Astrocyte (in vitro differentiated cells and primary cell): ENCODE measurements around the gene ARID3C. TPM values are rescaled to one million over a fixed set of nuclear protein-coding genes. Genes with fewer than 3 reads are reported as not detected.

Experiments used
- DNase-seq: peaks from one replicate; pipeline ENCODE4 v3.0.0-alpha.2; 2010; ENCODE audit warnings: low read depth
- FAIRE-seq: peaks from 2 replicates; lab custom pipeline; 2011; peaks lifted over from hg19 to GRCh38; lab: Jason Lieb, UNC
- H2AFZ ChIP-seq: 2 replicates; pipeline ENCODE4 v1.6.0; 2012; ENCODE audit warnings: low read depth, low read length, inconsistent platforms
- H3K27ac ChIP-seq: 2 replicates; pipeline ENCODE4 v1.5.1; 2011; ENCODE audit warnings: low read depth, low read length, inconsistent platforms
- H3K27me3 ChIP-seq: 2 replicates; pipeline ENCODE4 v1.6.0; 2011; ENCODE audit warnings: low read length, inconsistent platforms; ENCODE audit not compliant: insufficient read depth
- H3K36me3 ChIP-seq: 2 replicates; pipeline ENCODE4 v1.5.1; 2011; ENCODE audit warnings: low read length, inconsistent platforms; ENCODE audit not compliant: insufficient read depth
- H3K4me1 ChIP-seq: 2 replicates; pipeline ENCODE4 v1.5.1; 2011; ENCODE audit warnings: low read length, inconsistent platforms; ENCODE audit not compliant: insufficient read depth
- H3K4me2 ChIP-seq: 2 replicates; pipeline ENCODE4 v1.6.0; 2012; ENCODE audit warnings: low read length, inconsistent platforms
- H3K4me3 ChIP-seq: 2 replicates; pipeline ENCODE4 v1.5.1; 2011; ENCODE audit warnings: low read depth, mild to moderate bottlenecking, low read length, inconsistent platforms; ENCODE audit not compliant: insufficient read depth
- H3K79me2 ChIP-seq: 2 replicates; pipeline ENCODE4 v1.6.0; 2012; ENCODE audit warnings: mild to moderate bottlenecking, low read length, inconsistent platforms; ENCODE audit not compliant: insufficient read depth
- H3K9ac ChIP-seq: 2 replicates; pipeline ENCODE4 v1.6.0; 2012; ENCODE audit warnings: mild to moderate bottlenecking, low read length, inconsistent platforms
- H3K9me3 ChIP-seq: 2 replicates; pipeline ENCODE4 v1.5.1; 2012; ENCODE audit warnings: low read depth, mild to moderate bottlenecking, low read length, inconsistent platforms; ENCODE audit not compliant: insufficient read depth
- H4K20me1 ChIP-seq: 2 replicates; pipeline ENCODE4 v1.6.0; 2012; ENCODE audit warnings: low read length, inconsistent platforms; ENCODE audit not compliant: insufficient read depth
- H3K27ac Mint-ChIP-seq: one replicate; pipeline ENCODE4 v1.8.0; 2021; ENCODE audit warnings: mild to moderate bottlenecking, mixed read lengths; ENCODE audit not compliant: unreplicated experiment
- H3K27me3 Mint-ChIP-seq: one replicate; pipeline ENCODE4 v1.8.0; 2021; ENCODE audit warnings: low read depth, mixed read lengths; ENCODE audit not compliant: unreplicated experiment
- H3K36me3 Mint-ChIP-seq: one replicate; pipeline ENCODE4 v1.8.0; 2021; ENCODE audit warnings: low read depth, mixed read lengths; ENCODE audit not compliant: unreplicated experiment
- H3K4me1 Mint-ChIP-seq: one replicate; pipeline ENCODE4 v1.8.0; 2021; ENCODE audit warnings: low read depth, mixed read lengths; ENCODE audit not compliant: unreplicated experiment
- H3K4me3 Mint-ChIP-seq: one replicate; pipeline ENCODE4 v1.8.0; 2021; ENCODE audit warnings: mild to moderate bottlenecking, moderate library complexity, mixed read lengths; ENCODE audit not compliant: unreplicated experiment
- H3K9me3 Mint-ChIP-seq: one replicate; pipeline ENCODE4 v1.8.0; 2021; ENCODE audit warnings: mild to moderate bottlenecking, mixed read lengths; ENCODE audit not compliant: unreplicated experiment
- EZH2 ChIP-seq: IDR thresholded peaks from 2 replicates; pipeline ENCODE4 v1.6.1; 2012; ENCODE audit warnings: mild to moderate bottlenecking, low read length, inconsistent platforms; ENCODE audit not compliant: insufficient read depth
- total RNA-seq: library from RNA; stranded (reverse); gene quantifications from 2 replicates; pipeline ENCODE4 v1.2.1, GENCODE V29; 2021
- TF ChIP-seq, protein P1 (sequence below): IDR thresholded peaks from 2 replicates; pipeline ENCODE4 v1.5.1; 2011; ENCODE audit warnings: low read depth, mild to moderate bottlenecking, inconsistent platforms, low read length, moderate library complexity; ENCODE audit not compliant: insufficient read depth

The ARID3C gene
- total RNA-seq, 1 donor from 2014 or later, result 0.16 TPM

DNA sequence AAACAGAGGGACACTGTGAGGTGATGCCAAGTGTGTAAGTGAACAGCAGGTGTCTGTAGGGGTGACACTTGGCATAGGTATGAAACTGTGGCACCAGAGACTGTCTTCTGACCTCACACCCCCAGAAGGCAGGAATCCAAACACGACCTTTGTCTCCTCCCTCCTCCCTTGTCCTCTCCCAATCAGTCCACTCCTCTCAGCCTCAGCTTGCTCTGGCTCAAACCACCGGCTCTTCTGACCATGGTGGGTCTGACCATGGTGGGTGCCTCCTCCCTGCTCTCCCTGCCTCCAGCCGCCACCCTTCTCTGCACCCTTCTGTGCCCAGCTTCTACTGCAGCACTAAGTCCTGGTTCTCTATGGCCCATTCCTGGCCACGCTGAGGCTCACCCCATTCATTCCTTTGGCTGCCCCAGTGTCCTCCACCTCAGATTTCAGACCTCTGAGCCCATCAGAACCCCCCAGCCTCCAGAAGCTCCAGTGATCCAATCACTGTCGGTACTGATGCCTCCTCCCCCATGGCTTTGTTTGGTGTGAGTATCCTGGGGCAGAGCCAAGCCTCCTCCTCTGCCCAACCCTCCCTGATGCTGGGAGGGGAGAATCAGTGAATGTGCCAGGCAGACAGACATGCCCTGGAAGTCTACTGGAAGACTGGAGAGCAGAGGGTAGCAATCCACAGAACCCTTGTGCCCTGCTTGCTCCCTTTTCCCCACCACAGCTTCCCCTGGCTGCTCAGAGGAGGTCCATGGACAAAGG lies 1.7 kb upstream of the ARID3C start:
- H3K4me3 ChIP-seq, result no peak overlapping the region
- peaks cover 3% of the 10 kb centered on the region for H3K36me3 Mint-ChIP-seq
- no peak overlapping the region for H3K9ac ChIP-seq
- H4K20me1 ChIP-seq, result peaks cover 26% of the 10 kb centered on the region
- TF ChIP-seq EZH2, result no peak
- TF ChIP-seq, protein P1, sequence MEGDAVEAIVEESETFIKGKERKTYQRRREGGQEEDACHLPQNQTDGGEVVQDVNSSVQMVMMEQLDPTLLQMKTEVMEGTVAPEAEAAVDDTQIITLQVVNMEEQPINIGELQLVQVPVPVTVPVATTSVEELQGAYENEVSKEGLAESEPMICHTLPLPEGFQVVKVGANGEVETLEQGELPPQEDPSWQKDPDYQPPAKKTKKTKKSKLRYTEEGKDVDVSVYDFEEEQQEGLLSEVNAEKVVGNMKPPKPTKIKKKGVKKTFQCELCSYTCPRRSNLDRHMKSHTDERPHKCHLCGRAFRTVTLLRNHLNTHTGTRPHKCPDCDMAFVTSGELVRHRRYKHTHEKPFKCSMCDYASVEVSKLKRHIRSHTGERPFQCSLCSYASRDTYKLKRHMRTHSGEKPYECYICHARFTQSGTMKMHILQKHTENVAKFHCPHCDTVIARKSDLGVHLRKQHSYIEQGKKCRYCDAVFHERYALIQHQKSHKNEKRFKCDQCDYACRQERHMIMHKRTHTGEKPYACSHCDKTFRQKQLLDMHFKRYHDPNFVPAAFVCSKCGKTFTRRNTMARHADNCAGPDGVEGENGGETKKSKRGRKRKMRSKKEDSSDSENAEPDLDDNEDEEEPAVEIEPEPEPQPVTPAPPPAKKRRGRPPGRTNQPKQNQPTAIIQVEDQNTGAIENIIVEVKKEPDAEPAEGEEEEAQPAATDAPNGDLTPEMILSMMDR, result no peak
- peaks cover 62% of the 10 kb centered on the region for H3K27me3 Mint-ChIP-seq
- peaks cover 6% of the 10 kb centered on the region for H3K79me2 ChIP-seq
- peaks cover 50% of the 10 kb centered on the region for H3K27me3 ChIP-seq
- peaks cover 4% of the 10 kb centered on the region for H3K4me1 ChIP-seq
- no peak overlapping the region for H3K27ac Mint-ChIP-seq
- H3K4me3 Mint-ChIP-seq, result no peak overlapping the region
- H3K9me3 ChIP-seq, result no peaks in the 10 kb centered on the region
- H3K36me3 ChIP-seq, result no peaks in the 10 kb centered on the region
- H3K27ac ChIP-seq, result no peak overlapping the region
- FAIRE-seq, result no peak
- H3K4me1 Mint-ChIP-seq, result peaks cover 1% of the 10 kb centered on the region
- no peak overlapping the region for H2AFZ ChIP-seq
- no peak overlapping the region for H3K4me2 ChIP-seq
- no peak for DNase-seq
- H3K9me3 Mint-ChIP-seq, result no peaks in the 10 kb centered on the region

DNA sequence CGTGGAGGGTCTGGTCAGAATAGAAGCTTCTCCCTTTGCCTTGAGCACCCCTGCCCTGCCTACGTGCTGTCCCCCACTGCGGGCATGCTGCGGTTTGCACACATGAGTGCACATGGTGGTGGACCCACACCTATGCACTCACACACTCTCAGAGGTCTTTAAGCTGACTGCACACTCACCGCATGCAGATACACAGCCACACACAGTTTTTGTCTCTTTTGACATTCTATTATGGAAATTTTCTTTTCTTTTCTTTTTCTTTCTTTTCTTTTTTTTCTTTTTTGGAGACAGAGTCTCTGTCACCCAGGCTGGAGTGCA lies 584 bp upstream of the ARID3C start:
- Histone ChIP-seq H3K27me3 (peaks cover 60% of the 10 kb centered on the region), H3K4me1 (peaks cover 4% of the 10 kb centered on the region), H3K9ac (no peak overlapping the region), H3K9me3 (no peaks in the 10 kb centered on the region), H4K20me1 (peaks cover 15% of the 10 kb centered on the region), H3K4me2 (peak overlapping the region; percentile 80), H3K79me2 (no peaks in the 10 kb centered on the region), H3K36me3 (no peaks in the 10 kb centered on the region), H2AFZ (no peak overlapping the region), H3K4me3 (no peak overlapping the region), H3K27ac (no peak overlapping the region)
- Mint-ChIP-seq H3K9me3 (no peaks in the 10 kb centered on the region), H3K27me3 (peaks cover 64% of the 10 kb centered on the region), H3K4me1 (peaks cover 1% of the 10 kb centered on the region), H3K27ac (no peak overlapping the region), H3K4me3 (peak overlapping the region; percentile 23), H3K36me3 (no peaks in the 10 kb centered on the region)
- FAIRE-seq, result no peak
- DNase-seq, result no peak
- no peak for TF ChIP-seq EZH2
- TF ChIP-seq, protein P1, result no peak
